OCI-LY7 (cell line): Measurements from ENCODE around the gene NFATC2. TPM values are rescaled to one million over a fixed set of nuclear protein-coding genes. Genes with fewer than 3 reads are reported as not detected.

Experiments
- BruUV-seq: library from RNA; stranded (reverse); fragments of 400-500 nt; replicated peaks from 2 replicates; lab custom pipeline; 2021; lab: Mats Ljungman, UMichigan
- CTCF ChIA-PET: fragments of 300-600 bp; sonication (Branson Sonifier 250); formaldehyde crosslinking; loops from one replicate; lab custom pipeline; 2022; ENCODE audit warnings: antibody characterized with exemption; ENCODE audit not compliant: unreplicated experiment; lab: Charles Lee
- POLR2A ChIA-PET: fragments of 300-600 bp; sonication (Branson Sonifier 250); formaldehyde crosslinking; loops from one replicate; lab custom pipeline; 2022; ENCODE audit warnings: antibody characterized with exemption; lab: Charles Lee
- DNase-seq: peaks from one replicate; pipeline ENCODE4 v3.0.0-alpha.2; 2015; ENCODE audit warnings: low spot score
- H2AFZ ChIP-seq: fragments of 200-600 bp; sonication (generic), shearing (Covaris generic); 2 replicates; pipeline ENCODE4 v1.6.1; 2014; ENCODE audit warnings: mild to moderate bottlenecking, antibody characterized with exemption, low read length, moderate library complexity
- H3K27ac ChIP-seq: fragments of 200-600 bp; sonication (generic); 2 replicates; pipeline ENCODE4 v1.5.1; 2014; ENCODE audit warnings: mixed run types, low read depth, mild to moderate bottlenecking, moderate library complexity, low read length, inconsistent platforms; ENCODE audit not compliant: poor library complexity, severe bottlenecking
- H3K36me3 ChIP-seq: fragments of 200-600 bp; sonication (generic); 2 replicates; pipeline ENCODE4 v1.6.1; 2014; ENCODE audit warnings: mild to moderate bottlenecking, antibody characterized with exemption, low read length, moderate library complexity, mixed read lengths; ENCODE audit not compliant: insufficient read depth
- H3K4me1 ChIP-seq: fragments of 200-600 bp; sonication (generic); 2 replicates; pipeline ENCODE4 v1.5.1; 2014; ENCODE audit warnings: mild to moderate bottlenecking, low read length; ENCODE audit not compliant: insufficient read depth, poor library complexity, severe bottlenecking
- H3K4me2 ChIP-seq: fragments of 200-600 bp; sonication (generic); 2 replicates; pipeline ENCODE4 v1.6.1; 2014; ENCODE audit warnings: mild to moderate bottlenecking, low read length
- H3K4me3 ChIP-seq: fragments of 200-600 bp; sonication (generic); 2 replicates; pipeline ENCODE4 v1.5.1; 2014; ENCODE audit warnings: mild to moderate bottlenecking, low read depth, low read length; ENCODE audit not compliant: poor library complexity, severe bottlenecking
- H3K79me2 ChIP-seq: fragments of 200-600 bp; sonication (generic); 2 replicates; pipeline ENCODE4 v1.6.1; 2016; ENCODE audit warnings: low read depth, mild to moderate bottlenecking, low read length, moderate library complexity, mixed read lengths; ENCODE audit not compliant: insufficient read depth
- H3K9me2 ChIP-seq: fragments of 200-600 bp; sonication (generic); 2 replicates; pipeline ENCODE4 v1.6.1; 2016; ENCODE audit warnings: mild to moderate bottlenecking, low read length, mixed read lengths; ENCODE audit not compliant: insufficient read depth
- H3K9me3 ChIP-seq: fragments of 200-600 bp; sonication (generic); 2 replicates; pipeline ENCODE4 v1.6.1; 2014; ENCODE audit warnings: mild to moderate bottlenecking, mixed run types, low read length, mixed read lengths
- H4K20me1 ChIP-seq: fragments of 200-600 bp; sonication (generic); 2 replicates; pipeline ENCODE4 v1.6.1; 2014; ENCODE audit warnings: mild to moderate bottlenecking, antibody characterized with exemption, low read length, moderate library complexity, mixed read lengths; ENCODE audit not compliant: insufficient read depth
- EZH2phosphoT487 ChIP-seq: fragments of 200-600 bp; sonication (generic); IDR thresholded peaks from 2 replicates; pipeline ENCODE4 v1.6.1; 2018; ENCODE audit warnings: low read depth, borderline replicate concordance, mild to moderate bottlenecking, mixed run types, antibody characterized with exemption, low read length, moderate library complexity, mixed read lengths
- intact Hi-C: fragments of 100-400 bp; cut with micrococcal nuclease; formaldehyde crosslinking; loops from one replicate; pipeline ENCODE4 v1.10.0; 2022; ENCODE audit not compliant: unreplicated experiment
- total RNA-seq, 2 experiments: library from RNA; depleted of rRNA in 1 of 2; stranded (reverse); fragments of >200 nt in 1 of 2; shearing (Covaris generic) in 1 of 2; gene quantifications; 2 replicates each; pipeline ENCODE4 v1.2.3, GENCODE V29; 2014 to 2022
- TF ChIP-seq, protein P1 (sequence below): fragments of 200-600 bp; sonication (generic); conservative IDR thresholded peaks from 2 replicates; pipeline ENCODE4 v1.5.1; 2014; ENCODE audit warnings: mild to moderate bottlenecking, antibody characterized with exemption, low read length, moderate library complexity, mixed read lengths

The NFATC2 gene
- total RNA-seq, 2 experiments from 2014 or later: 12.5 to 43.8 TPM

DNA sequence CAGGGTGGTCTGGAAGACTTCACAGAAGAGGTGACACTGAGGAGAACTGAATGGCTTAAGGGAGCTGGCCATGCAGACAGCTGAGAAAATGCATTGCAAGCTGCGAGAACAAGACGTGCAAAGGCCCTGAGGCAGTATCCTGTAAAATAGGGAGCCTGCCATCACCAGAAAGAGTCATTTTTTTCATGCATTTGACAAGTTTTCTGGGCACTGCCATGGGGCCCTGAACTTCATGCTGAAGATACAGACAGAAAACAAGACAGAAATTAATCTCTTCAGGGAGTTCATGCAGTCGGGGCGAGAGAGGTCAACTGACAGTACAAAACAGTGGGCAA is 28.9 kb upstream of the NFATC2 start:
- DNase-seq: no peak
- TF ChIP-seq, protein P1, sequence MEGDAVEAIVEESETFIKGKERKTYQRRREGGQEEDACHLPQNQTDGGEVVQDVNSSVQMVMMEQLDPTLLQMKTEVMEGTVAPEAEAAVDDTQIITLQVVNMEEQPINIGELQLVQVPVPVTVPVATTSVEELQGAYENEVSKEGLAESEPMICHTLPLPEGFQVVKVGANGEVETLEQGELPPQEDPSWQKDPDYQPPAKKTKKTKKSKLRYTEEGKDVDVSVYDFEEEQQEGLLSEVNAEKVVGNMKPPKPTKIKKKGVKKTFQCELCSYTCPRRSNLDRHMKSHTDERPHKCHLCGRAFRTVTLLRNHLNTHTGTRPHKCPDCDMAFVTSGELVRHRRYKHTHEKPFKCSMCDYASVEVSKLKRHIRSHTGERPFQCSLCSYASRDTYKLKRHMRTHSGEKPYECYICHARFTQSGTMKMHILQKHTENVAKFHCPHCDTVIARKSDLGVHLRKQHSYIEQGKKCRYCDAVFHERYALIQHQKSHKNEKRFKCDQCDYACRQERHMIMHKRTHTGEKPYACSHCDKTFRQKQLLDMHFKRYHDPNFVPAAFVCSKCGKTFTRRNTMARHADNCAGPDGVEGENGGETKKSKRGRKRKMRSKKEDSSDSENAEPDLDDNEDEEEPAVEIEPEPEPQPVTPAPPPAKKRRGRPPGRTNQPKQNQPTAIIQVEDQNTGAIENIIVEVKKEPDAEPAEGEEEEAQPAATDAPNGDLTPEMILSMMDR: no peak
- no peak for TF ChIP-seq EZH2phosphoT487
- no peak overlapping the region for H2AFZ ChIP-seq
- no peak overlapping the region for H3K4me3 ChIP-seq
- H3K79me2 ChIP-seq: no peaks in the 10 kb centered on the region
- H3K9me2 ChIP-seq: no peaks in the 10 kb centered on the region
- BruUV-seq: no TSS peak
- intact Hi-C loops: no loop called here
- CTCF ChIA-PET: no interaction called here
- no peaks in the 10 kb centered on the region for H3K4me1 ChIP-seq
- H3K9me3 ChIP-seq: no peaks in the 10 kb centered on the region
- POLR2A ChIA-PET: interaction anchor here (1.3 kb wide), 1 partner anchor 23 kb away, joined by 3 read pairs; no protein-coding TSS in a partner anchor
- no peaks in the 10 kb centered on the region for H3K36me3 ChIP-seq
- no peaks in the 10 kb centered on the region for H4K20me1 ChIP-seq
- H3K4me2 ChIP-seq: no peak overlapping the region
- no peak overlapping the region for H3K27ac ChIP-seq

DNA sequence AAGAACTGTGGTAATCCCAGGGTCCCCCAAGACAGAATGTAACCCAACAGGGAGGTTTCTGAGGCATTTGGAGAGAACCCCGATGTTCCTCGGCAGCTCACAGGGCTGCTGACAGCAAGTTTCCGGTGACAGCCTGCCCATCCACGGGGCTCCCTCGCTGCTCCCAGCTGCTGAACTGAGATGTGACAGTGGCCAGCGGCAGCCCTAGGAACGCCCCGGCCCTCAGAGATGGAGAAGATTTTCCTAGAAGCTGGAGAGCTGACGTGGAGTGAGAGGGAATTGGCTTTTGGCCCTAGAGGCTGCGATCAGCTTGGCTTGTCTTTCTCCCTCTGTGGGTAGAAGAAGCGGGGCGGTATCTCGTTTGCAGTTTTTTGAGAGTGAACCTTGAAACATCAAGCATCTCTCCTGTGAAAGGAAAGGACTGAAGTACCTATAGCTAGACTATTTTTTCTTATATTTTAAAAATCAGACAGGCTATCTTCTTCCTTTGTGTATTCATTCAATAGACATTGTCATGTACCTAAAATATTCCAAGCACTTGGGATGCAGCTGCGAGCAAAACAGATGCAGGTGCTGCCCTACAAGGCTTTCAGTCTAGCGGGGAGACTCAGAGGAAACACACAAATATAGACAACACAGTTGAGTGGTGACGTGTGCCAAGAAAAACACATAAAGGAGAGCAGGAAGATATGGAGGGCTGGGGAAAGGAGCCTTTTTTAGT is 28.4 kb upstream of the NFATC2 start:
- Histone ChIP-seq H3K9me3 (no peaks in the 10 kb centered on the region), H3K36me3 (no peaks in the 10 kb centered on the region), H4K20me1 (no peaks in the 10 kb centered on the region), H3K27ac (no peak overlapping the region), H3K4me1 (no peaks in the 10 kb centered on the region), H3K4me3 (no peak overlapping the region), H3K4me2 (no peak overlapping the region), H3K79me2 (no peaks in the 10 kb centered on the region), H2AFZ (no peak overlapping the region), H3K9me2 (no peaks in the 10 kb centered on the region)
- no peak for DNase-seq
- CTCF ChIA-PET: no interaction called here
- POLR2A ChIA-PET: interaction anchor here (1.3 kb wide), 1 partner anchor 23 kb away, joined by 3 read pairs; no protein-coding TSS in a partner anchor
- TF ChIP-seq EZH2phosphoT487: no peak
- TF ChIP-seq, protein P1: no peak
- no TSS peak for BruUV-seq
- intact Hi-C loops: no loop called here
